Left cardiac atrium (tissue), 4 donors: Measurements from ENCODE around the gene KRTAP1-5. TPM values are rescaled to one million over a fixed set of nuclear protein-coding genes. Genes with fewer than 3 reads are reported as not detected.

Source experiments
- ATAC-seq, 2 donors: fragments of 200-7000 bp; cut with Tn5 transposase; one replicate each; pipeline ENCODE4 v1.9.1; 2020; ENCODE audit warnings: mild to moderate bottlenecking in 2 of 2, moderate library complexity in 2 of 2
- DNase-seq: peaks from one replicate; pipeline ENCODE4 v3.0.0-alpha.2; 2020
- intact Hi-C, 2 donors: fragments of 100-400 bp; cut with DNase I; formaldehyde crosslinking; loops; one replicate each; pipeline versions ENCODE4 v1.14.1 to v1.15.1; 2022 to 2023
- total RNA-seq, 2 donors: library from RNA; stranded (reverse); fragmentation: NEBNext Ultra II Directional; extraction: Animal tissue kit (Norgen Biotek cat#: 25700); gene quantifications; one replicate each; pipeline ENCODE4 v1.2.1, GENCODE V29; 2021
- donor health status: DM: no; HTN: yes; CAD: no.
- donor health status: DM: no; HTN: yes; CAD: no; lungs with severe emphysema.
- donor health status: DM: yes; HTN: yes; CAD: no.
- donor health status: Dilated cardiomyopathy.

KRTAP1-5 gene
- total RNA-seq, 2 donors from 2014 or later: not detected

GRCh38 chr17:40978575-40979151 lies 48.3 kb downstream of the KRTAP1-5 start:
- intact Hi-C loops: no loop called here
- ATAC-seq (no peak), DNase-seq (no peak)

Other genes with a start within 250 kb of the KRTAP1-5 start
- not detected for gene KRT27, start 244.7 kb downstream of the KRTAP1-5 start, total RNA-seq
- gene KRT28, start 227.2 kb downstream of the KRTAP1-5 start, total RNA-seq: not detected
- 10 to 100 TPM; 57.0 to 68.8 TPM for gene KRT10, start 204.6 kb downstream of the KRTAP1-5 start, total RNA-seq
- not detected for gene KRT12, start 160.0 kb downstream of the KRTAP1-5 start, total RNA-seq
- not detected for gene KRT20, start 142.0 kb downstream of the KRTAP1-5 start, total RNA-seq
- gene KRT23, start 89.6 kb downstream of the KRTAP1-5 start, total RNA-seq: under 1 TPM in 1 of 2 donors, not detected in 1; 0.29 TPM
- gene KRT39, start 60.3 kb downstream of the KRTAP1-5 start, total RNA-seq: not detected
- not detected for gene KRT40, start 42.9 kb downstream of the KRTAP1-5 start, total RNA-seq
- not detected for gene KRTAP3-3, start 33.0 kb downstream of the KRTAP1-5 start, total RNA-seq
- not detected for gene KRTAP3-2, start 27.3 kb downstream of the KRTAP1-5 start, total RNA-seq
- not detected for gene KRTAP3-1, start 18.1 kb downstream of the KRTAP1-5 start, total RNA-seq
- not detected for gene KRTAP1-4, start 3.0 kb upstream of the KRTAP1-5 start, total RNA-seq
- gene KRTAP1-3, start 7.7 kb upstream of the KRTAP1-5 start, total RNA-seq: not detected
- gene KRTAP1-1, start 14.2 kb upstream of the KRTAP1-5 start, total RNA-seq: not detected
- gene KRTAP2-1, start 20.1 kb upstream of the KRTAP1-5 start, total RNA-seq: not detected
- gene KRTAP2-2, start 28.0 kb upstream of the KRTAP1-5 start, total RNA-seq: not detected
- not detected for gene KRTAP2-3, start 32.9 kb upstream of the KRTAP1-5 start, total RNA-seq
- gene KRTAP2-4, start 38.7 kb upstream of the KRTAP1-5 start, total RNA-seq: not detected
- gene KRTAP4-7, start 56.9 kb upstream of the KRTAP1-5 start, total RNA-seq: not detected
- not detected for gene KRTAP4-8, start 70.9 kb upstream of the KRTAP1-5 start, total RNA-seq
- gene KRTAP4-16, start 75.0 kb upstream of the KRTAP1-5 start, total RNA-seq: not detected
- not detected for gene KRTAP4-9, start 78.2 kb upstream of the KRTAP1-5 start, total RNA-seq
- gene KRTAP4-11, start 91.2 kb upstream of the KRTAP1-5 start, total RNA-seq: not detected
- not detected for gene KRTAP4-12, start 97.0 kb upstream of the KRTAP1-5 start, total RNA-seq
- gene KRTAP4-6, start 113.3 kb upstream of the KRTAP1-5 start, total RNA-seq: not detected
- not detected for gene KRTAP4-5, start 122.6 kb upstream of the KRTAP1-5 start, total RNA-seq
- gene KRTAP4-4, start 133.5 kb upstream of the KRTAP1-5 start, total RNA-seq: not detected
- not detected for gene KRTAP4-3, start 141.0 kb upstream of the KRTAP1-5 start, total RNA-seq
- gene KRTAP4-2, start 151.0 kb upstream of the KRTAP1-5 start, total RNA-seq: not detected
- gene KRTAP4-1, start 157.7 kb upstream of the KRTAP1-5 start, total RNA-seq: not detected
- gene KRTAP9-1, start 162.7 kb upstream of the KRTAP1-5 start, total RNA-seq: not detected
- gene KRTAP9-2, start 199.4 kb upstream of the KRTAP1-5 start, total RNA-seq: not detected
- gene KRTAP9-3, start 205.2 kb upstream of the KRTAP1-5 start, total RNA-seq: not detected
- gene KRTAP9-8, start 210.8 kb upstream of the KRTAP1-5 start, total RNA-seq: not detected
- gene KRTAP9-4, start 222.5 kb upstream of the KRTAP1-5 start, total RNA-seq: not detected
- not detected for gene KRTAP9-9, start 228.2 kb upstream of the KRTAP1-5 start, total RNA-seq
- not detected for gene KRTAP9-6, start 238.2 kb upstream of the KRTAP1-5 start, total RNA-seq
- not detected for gene KRTAP9-7, start 248.5 kb upstream of the KRTAP1-5 start, total RNA-seq